ENCODE data around the gene CRADD. TPM values are rescaled to one million over a fixed set of nuclear protein-coding genes. Genes with fewer than 3 reads are reported as not detected.

CRADD gene
- total and polyA plus RNA-seq, 2 donors (not counting 3 experiments of a cell fraction or from before 2014, with no cell fraction given) = 11.7 to 14.5 TPM

GRCh38 chr12:93738199-93739058 lies 61.3 kb downstream of the CRADD start:
- no peak for TF ChIP-seq POLR2A (IDR thresholded peaks at IDR 0.05; ENCODE audit: low read depth, low read length)
- no peak for TF ChIP-seq GATA2 (IDR thresholded peaks at IDR 0.05; ENCODE audit: insufficient read depth, insufficient read length, low read depth, low read length)
- TF ChIP-seq, protein P1, sequence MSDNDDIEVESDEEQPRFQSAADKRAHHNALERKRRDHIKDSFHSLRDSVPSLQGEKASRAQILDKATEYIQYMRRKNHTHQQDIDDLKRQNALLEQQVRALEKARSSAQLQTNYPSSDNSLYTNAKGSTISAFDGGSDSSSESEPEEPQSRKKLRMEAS (IDR thresholded peaks at IDR 0.05; ENCODE audit: insufficient read depth, insufficient read length) = no peak
- TF ChIP-seq CTCF (IDR thresholded peaks at IDR 0.05; ENCODE audit: extremely low read depth in 1 of 2, insufficient read depth in 1 of 2, low read depth in 1 of 2, low read length in 2 of 2) = no peak
- no peak overlapping the region for H3K4me3 ChIP-seq (replicated peaks in 1 of 3; ENCODE audit: insufficient read depth in 1 of 3, low read depth in 1 of 3, low read length in 3 of 3)
- no peaks in the 10 kb centered on the region for H3K36me3 ChIP-seq (ENCODE audit: control insufficient read depth in 2 of 2, extremely low read depth in 1 of 2, insufficient read depth in 2 of 2, low read length in 2 of 2)
- H3K4me1 ChIP-seq (ENCODE audit: control insufficient read depth, extremely low read depth, insufficient read depth, low read length) = peaks cover 8% of the 10 kb centered on the region
- ChIA-PET POLR2A (no interaction called here), CTCF (interaction anchor here (1.1 to 1.4 kb wide), 3 partner anchors 23 to 236 kb away, joined by 3 read pairs; no protein-coding TSS in a partner anchor)
- H2AFZ ChIP-seq (ENCODE audit: low read depth, low read length) = no peak overlapping the region
- dilution Hi-C loops (cut with MboI; ENCODE audit: extremely low pct_ligation_motif_present, low sequenced_read_pairs) (no loop called here), intact Hi-C loops (cut with micrococcal nuclease) (no loop called here)
- H3K9me3 ChIP-seq (replicated peaks; ENCODE audit: control insufficient read depth, insufficient read depth, low read length) = no peaks in the 10 kb centered on the region
- H3K9ac ChIP-seq (replicated peaks; ENCODE audit: extremely low read depth, insufficient read depth, low read length) = no peak overlapping the region
- H3K27me3 ChIP-seq (ENCODE audit: control insufficient read depth in 2 of 2, insufficient read depth in 2 of 2, low read length in 2 of 2) = no peaks in the 10 kb centered on the region
- FAIRE-seq = no peak
- H3K27ac ChIP-seq (ENCODE audit: insufficient read depth, low read depth, low read length) = no peak overlapping the region
- H4K20me1 ChIP-seq (replicated peaks; ENCODE audit: control insufficient read depth, extremely low read depth, insufficient read depth, low read length) = no peaks in the 10 kb centered on the region
- no TSS peak for BruUV-seq (replicated peaks)
- H3K9me1 ChIP-seq (replicated peaks; ENCODE audit: control insufficient read depth, extremely low read depth, insufficient read depth, low read length) = no peaks in the 10 kb centered on the region
- H3K4me2 ChIP-seq (ENCODE audit: insufficient read depth, low read length) = no peak overlapping the region
- no peak for DNase-seq (ENCODE audit: low read depth, low spot score)
- H3K79me2 ChIP-seq (ENCODE audit: control insufficient read depth, insufficient read depth, low read length) = no peaks in the 10 kb centered on the region
